GM23338 (cell line): ENCODE data around the gene TFF2.

Source experiments
- CREB1 ChIP-seq: fragments of 250-450 bp; sonication (Bioruptor Pico); IDR thresholded peaks from 2 replicates; pipeline ENCODE4 v1.5.0; 2020; ENCODE audit warnings: low read depth, mild to moderate bottlenecking, moderate library complexity
- EZH2 ChIP-seq: fragments of 200-600 bp; sonication (generic); IDR thresholded peaks from one replicate; pipeline ENCODE4 v1.8.0; 2017; ENCODE audit warnings: antibody characterized with exemption, mild to moderate bottlenecking, low read depth; ENCODE audit not compliant: unreplicated experiment
- EZH2phosphoT487 ChIP-seq: fragments of 200-600 bp; sonication (generic); IDR thresholded peaks from one replicate; pipeline ENCODE4 v1.8.1; 2018; ENCODE audit warnings: antibody characterized with exemption; ENCODE audit not compliant: unreplicated experiment
- JUNB ChIP-seq: IDR thresholded peaks from one replicate; pipeline ENCODE4 v1.6.1; 2016; ENCODE audit warnings: antibody characterized with exemption; ENCODE audit not compliant: unreplicated experiment
- NANOG ChIP-seq: IDR thresholded peaks from 2 replicates; pipeline ENCODE4 v1.6.1; 2016; ENCODE audit warnings: antibody characterized with exemption, borderline replicate concordance
- POLR2AphosphoS5 ChIP-seq: IDR thresholded peaks from 2 replicates; pipeline ENCODE4 v1.6.1; 2016; ENCODE audit warnings: antibody characterized with exemption, low read depth
- STAT1 ChIP-seq: IDR thresholded peaks from one replicate; pipeline ENCODE4 v1.6.1; 2016; ENCODE audit warnings: antibody characterized with exemption; ENCODE audit not compliant: unreplicated experiment
- ZNF114 ChIP-seq: fragments of 250-450 bp; sonication (Bioruptor Pico); IDR thresholded peaks from 2 replicates; pipeline ENCODE4 v1.5.0; 2020; ENCODE audit warnings: mild to moderate bottlenecking, moderate library complexity
- TF ChIP-seq, protein P1 (sequence below), 2 experiments: fragments of 200-600 bp in 1 of 2; sonication (generic) in 1 of 2; conservative IDR thresholded peaks; 2 replicates each; pipeline versions ENCODE4 v1.5.1 to v1.6.1; 2016 to 2017; ENCODE audit warnings: antibody characterized with exemption in 2 of 2, low read depth in 2 of 2, mild to moderate bottlenecking in 2 of 2, moderate library complexity in 1 of 2
- TF ChIP-seq, protein P2 (sequence below): IDR thresholded peaks from one replicate; pipeline ENCODE4 v1.6.1; 2018; ENCODE audit warnings: antibody characterized with exemption; ENCODE audit not compliant: unreplicated experiment
- TF ChIP-seq, protein P3 (sequence below): IDR thresholded peaks from 2 replicates; pipeline ENCODE4 v1.6.1; 2016; ENCODE audit warnings: antibody characterized with exemption

DNA sequence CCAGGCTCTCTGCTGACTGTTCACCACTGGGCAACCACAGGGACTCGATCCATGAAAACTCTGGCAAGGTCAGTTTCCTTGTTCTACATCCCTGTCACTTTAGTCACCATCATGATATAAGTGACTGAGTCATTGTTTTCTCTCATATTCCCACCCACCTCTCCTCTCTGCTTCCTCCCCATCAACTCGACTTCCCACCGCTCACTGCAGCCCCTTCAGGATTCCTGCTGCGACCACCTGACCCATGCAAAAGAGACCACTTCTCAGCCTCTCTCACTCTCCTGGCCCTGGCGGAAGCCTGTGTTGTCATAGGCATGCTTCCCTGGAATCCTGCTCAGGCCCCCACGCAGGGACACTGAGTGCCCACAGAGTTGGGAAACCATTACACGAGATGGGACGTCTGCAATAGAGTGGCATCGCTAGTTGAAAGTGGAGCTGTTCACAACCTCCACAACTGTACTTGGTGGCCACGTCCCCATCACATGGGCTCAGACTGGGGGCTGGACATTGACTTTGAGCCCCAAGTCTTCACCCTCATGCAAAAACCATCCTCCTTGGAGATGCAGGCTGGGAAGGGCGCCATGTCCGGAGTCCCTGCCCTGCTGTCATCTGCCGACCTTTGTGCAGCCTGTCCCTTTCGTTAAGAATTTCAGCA, 1.8 kb upstream of the TFF2 start:
- TF ChIP-seq, protein P1, sequence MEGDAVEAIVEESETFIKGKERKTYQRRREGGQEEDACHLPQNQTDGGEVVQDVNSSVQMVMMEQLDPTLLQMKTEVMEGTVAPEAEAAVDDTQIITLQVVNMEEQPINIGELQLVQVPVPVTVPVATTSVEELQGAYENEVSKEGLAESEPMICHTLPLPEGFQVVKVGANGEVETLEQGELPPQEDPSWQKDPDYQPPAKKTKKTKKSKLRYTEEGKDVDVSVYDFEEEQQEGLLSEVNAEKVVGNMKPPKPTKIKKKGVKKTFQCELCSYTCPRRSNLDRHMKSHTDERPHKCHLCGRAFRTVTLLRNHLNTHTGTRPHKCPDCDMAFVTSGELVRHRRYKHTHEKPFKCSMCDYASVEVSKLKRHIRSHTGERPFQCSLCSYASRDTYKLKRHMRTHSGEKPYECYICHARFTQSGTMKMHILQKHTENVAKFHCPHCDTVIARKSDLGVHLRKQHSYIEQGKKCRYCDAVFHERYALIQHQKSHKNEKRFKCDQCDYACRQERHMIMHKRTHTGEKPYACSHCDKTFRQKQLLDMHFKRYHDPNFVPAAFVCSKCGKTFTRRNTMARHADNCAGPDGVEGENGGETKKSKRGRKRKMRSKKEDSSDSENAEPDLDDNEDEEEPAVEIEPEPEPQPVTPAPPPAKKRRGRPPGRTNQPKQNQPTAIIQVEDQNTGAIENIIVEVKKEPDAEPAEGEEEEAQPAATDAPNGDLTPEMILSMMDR (conservative IDR thresholded peaks at IDR 0.05; ENCODE audit: low read depth in 2 of 2), result no peak
- TF ChIP-seq EZH2 (no peak), POLR2AphosphoS5 (no peak), STAT1 (no peak), NANOG (no peak), EZH2phosphoT487 (no peak), JUNB (no peak), CREB1 (CRISPR knock-in tag) (no peak), ZNF114 (no peak)
- TF ChIP-seq, protein P2, sequence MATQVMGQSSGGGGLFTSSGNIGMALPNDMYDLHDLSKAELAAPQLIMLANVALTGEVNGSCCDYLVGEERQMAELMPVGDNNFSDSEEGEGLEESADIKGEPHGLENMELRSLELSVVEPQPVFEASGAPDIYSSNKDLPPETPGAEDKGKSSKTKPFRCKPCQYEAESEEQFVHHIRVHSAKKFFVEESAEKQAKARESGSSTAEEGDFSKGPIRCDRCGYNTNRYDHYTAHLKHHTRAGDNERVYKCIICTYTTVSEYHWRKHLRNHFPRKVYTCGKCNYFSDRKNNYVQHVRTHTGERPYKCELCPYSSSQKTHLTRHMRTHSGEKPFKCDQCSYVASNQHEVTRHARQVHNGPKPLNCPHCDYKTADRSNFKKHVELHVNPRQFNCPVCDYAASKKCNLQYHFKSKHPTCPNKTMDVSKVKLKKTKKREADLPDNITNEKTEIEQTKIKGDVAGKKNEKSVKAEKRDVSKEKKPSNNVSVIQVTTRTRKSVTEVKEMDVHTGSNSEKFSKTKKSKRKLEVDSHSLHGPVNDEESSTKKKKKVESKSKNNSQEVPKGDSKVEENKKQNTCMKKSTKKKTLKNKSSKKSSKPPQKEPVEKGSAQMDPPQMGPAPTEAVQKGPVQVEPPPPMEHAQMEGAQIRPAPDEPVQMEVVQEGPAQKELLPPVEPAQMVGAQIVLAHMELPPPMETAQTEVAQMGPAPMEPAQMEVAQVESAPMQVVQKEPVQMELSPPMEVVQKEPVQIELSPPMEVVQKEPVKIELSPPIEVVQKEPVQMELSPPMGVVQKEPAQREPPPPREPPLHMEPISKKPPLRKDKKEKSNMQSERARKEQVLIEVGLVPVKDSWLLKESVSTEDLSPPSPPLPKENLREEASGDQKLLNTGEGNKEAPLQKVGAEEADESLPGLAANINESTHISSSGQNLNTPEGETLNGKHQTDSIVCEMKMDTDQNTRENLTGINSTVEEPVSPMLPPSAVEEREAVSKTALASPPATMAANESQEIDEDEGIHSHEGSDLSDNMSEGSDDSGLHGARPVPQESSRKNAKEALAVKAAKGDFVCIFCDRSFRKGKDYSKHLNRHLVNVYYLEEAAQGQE, result no peak
- TF ChIP-seq, protein P3, sequence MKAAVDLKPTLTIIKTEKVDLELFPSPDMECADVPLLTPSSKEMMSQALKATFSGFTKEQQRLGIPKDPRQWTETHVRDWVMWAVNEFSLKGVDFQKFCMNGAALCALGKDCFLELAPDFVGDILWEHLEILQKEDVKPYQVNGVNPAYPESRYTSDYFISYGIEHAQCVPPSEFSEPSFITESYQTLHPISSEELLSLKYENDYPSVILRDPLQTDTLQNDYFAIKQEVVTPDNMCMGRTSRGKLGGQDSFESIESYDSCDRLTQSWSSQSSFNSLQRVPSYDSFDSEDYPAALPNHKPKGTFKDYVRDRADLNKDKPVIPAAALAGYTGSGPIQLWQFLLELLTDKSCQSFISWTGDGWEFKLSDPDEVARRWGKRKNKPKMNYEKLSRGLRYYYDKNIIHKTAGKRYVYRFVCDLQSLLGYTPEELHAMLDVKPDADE, result no peak
